GM23338 (cell line): ENCODE measurements around the gene THBS2. TPM values are rescaled to one million over a fixed set of nuclear protein-coding genes. Genes with fewer than 3 reads are reported as not detected.

ENCODE experiments used
- ATAC-seq: fragments of 200-7000 bp; cut with Tn5 transposase; 3 replicates; pipeline ENCODE4 v1.9.1; 2020
- DNase-seq: peaks from one replicate; pipeline ENCODE4 v3.0.0-alpha.2; 2015; ENCODE audit warnings: low spot score
- H2AFZ ChIP-seq: fragments of 200-600 bp; sonication (generic); 2 replicates; pipeline ENCODE4 v1.8.0; 2016; ENCODE audit warnings: antibody characterized with exemption, mild to moderate bottlenecking, moderate library complexity
- H3F3A ChIP-seq: fragments of 200-600 bp; sonication (generic); replicated peaks from 2 replicates; pipeline ENCODE4 v1.8.0; 2017; ENCODE audit warnings: antibody characterized with exemption, mixed run types, low read depth
- H3K27ac ChIP-seq: fragments of 200-600 bp; sonication (generic); 2 replicates; pipeline ENCODE4 v1.6.1; 2016; ENCODE audit warnings: low read depth
- H3K27me3 ChIP-seq: fragments of 200-600 bp; sonication (generic); 2 replicates; pipeline ENCODE4 v1.8.0; 2016; ENCODE audit warnings: mild to moderate bottlenecking, mixed run types, moderate library complexity; ENCODE audit not compliant: insufficient read depth
- H3K36me3 ChIP-seq: fragments of 200-600 bp; sonication (generic); 2 replicates; pipeline ENCODE4 v1.8.0; 2016; ENCODE audit warnings: mild to moderate bottlenecking; ENCODE audit not compliant: insufficient read depth
- H3K4me1 ChIP-seq: fragments of 200-600 bp; sonication (generic); 2 replicates; pipeline ENCODE4 v1.8.0; 2016; ENCODE audit warnings: mild to moderate bottlenecking, moderate library complexity; ENCODE audit not compliant: insufficient read depth
- H3K4me2 ChIP-seq: fragments of 200-600 bp; sonication (generic); 2 replicates; pipeline ENCODE4 v1.7.1; 2017; ENCODE audit warnings: mixed run types
- H3K4me3 ChIP-seq: fragments of 200-600 bp; sonication (generic); 2 replicates; pipeline ENCODE4 v1.6.1; 2016; ENCODE audit warnings: mixed run types
- H3K79me2 ChIP-seq: fragments of 200-600 bp; sonication (generic); replicated peaks from 2 replicates; pipeline ENCODE4 v1.8.0; 2017; ENCODE audit warnings: mild to moderate bottlenecking; ENCODE audit not compliant: insufficient read depth
- H3K9me2 ChIP-seq: fragments of 200-600 bp; sonication (generic); 2 replicates; pipeline ENCODE4 v1.8.0; 2017; ENCODE audit not compliant: insufficient read depth
- H4K20me1 ChIP-seq: fragments of 200-600 bp; sonication (generic); replicated peaks from 2 replicates; pipeline ENCODE4 v1.8.0; 2017; ENCODE audit warnings: mild to moderate bottlenecking; ENCODE audit not compliant: insufficient read depth
- H3K27ac Mint-ChIP-seq: 2 replicates; pipeline ENCODE4 v1.8.0; 2020; ENCODE audit warnings: inconsistent platforms, mild to moderate bottlenecking, moderate library complexity, mixed read lengths
- H3K27me3 Mint-ChIP-seq: 3 replicates; pipeline ENCODE4 v1.8.0; 2022; ENCODE audit warnings: low read depth, mild to moderate bottlenecking, moderate library complexity, mixed read lengths, inconsistent platforms; ENCODE audit not compliant: insufficient read depth, poor library complexity
- H3K36me3 Mint-ChIP-seq: 3 replicates; pipeline ENCODE4 v1.8.0; 2021; ENCODE audit warnings: low read depth, mild to moderate bottlenecking, inconsistent platforms, moderate library complexity, mixed read lengths
- H3K4me1 Mint-ChIP-seq: 3 replicates; pipeline ENCODE4 v1.8.0; 2020; ENCODE audit warnings: mild to moderate bottlenecking, inconsistent platforms, mixed read lengths
- H3K4me3 Mint-ChIP-seq: 3 replicates; pipeline ENCODE4 v1.8.0; 2021; ENCODE audit warnings: moderate library complexity, mild to moderate bottlenecking, inconsistent platforms, mixed read lengths
- H3K9me3 Mint-ChIP-seq: 3 replicates; pipeline ENCODE4 v1.8.0; 2020; ENCODE audit warnings: moderate library complexity, mild to moderate bottlenecking, inconsistent platforms, mixed read lengths
- CREB1 ChIP-seq: fragments of 250-450 bp; sonication (Bioruptor Pico); IDR thresholded peaks from 2 replicates; pipeline ENCODE4 v1.5.0; 2020; ENCODE audit warnings: low read depth, mild to moderate bottlenecking, moderate library complexity
- EZH2 ChIP-seq: fragments of 200-600 bp; sonication (generic); IDR thresholded peaks from one replicate; pipeline ENCODE4 v1.8.0; 2017; ENCODE audit warnings: antibody characterized with exemption, mild to moderate bottlenecking, low read depth; ENCODE audit not compliant: unreplicated experiment
- EZH2phosphoT487 ChIP-seq: fragments of 200-600 bp; sonication (generic); IDR thresholded peaks from one replicate; pipeline ENCODE4 v1.8.1; 2018; ENCODE audit warnings: antibody characterized with exemption; ENCODE audit not compliant: unreplicated experiment
- JUNB ChIP-seq: IDR thresholded peaks from one replicate; pipeline ENCODE4 v1.6.1; 2016; ENCODE audit warnings: antibody characterized with exemption; ENCODE audit not compliant: unreplicated experiment
- NANOG ChIP-seq: IDR thresholded peaks from 2 replicates; pipeline ENCODE4 v1.6.1; 2016; ENCODE audit warnings: antibody characterized with exemption, borderline replicate concordance
- POLR2AphosphoS5 ChIP-seq: IDR thresholded peaks from 2 replicates; pipeline ENCODE4 v1.6.1; 2016; ENCODE audit warnings: antibody characterized with exemption, low read depth
- STAT1 ChIP-seq: IDR thresholded peaks from one replicate; pipeline ENCODE4 v1.6.1; 2016; ENCODE audit warnings: antibody characterized with exemption; ENCODE audit not compliant: unreplicated experiment
- ZNF114 ChIP-seq: fragments of 250-450 bp; sonication (Bioruptor Pico); IDR thresholded peaks from 2 replicates; pipeline ENCODE4 v1.5.0; 2020; ENCODE audit warnings: mild to moderate bottlenecking, moderate library complexity
- ZNF331 ChIP-seq: fragments of 250-450 bp; sonication (Bioruptor Pico); IDR thresholded peaks from 2 replicates; pipeline ENCODE4 v1.5.0; 2020; ENCODE audit warnings: low read depth, mild to moderate bottlenecking, moderate library complexity
- polyA plus RNA-seq: library from polyadenylated mRNA; unstranded; fragments of >200 nt; fragmentation: Nextera tagmentation; extraction: Ambion mirVana; gene quantifications from 2 replicates; pipeline ENCODE4 v1.2.1, GENCODE V29; 2016
- total RNA-seq: library from RNA; depleted of rRNA; stranded (reverse); fragments of >200 nt; shearing (Covaris generic); gene quantifications from 2 replicates; pipeline ENCODE4 v1.2.3, GENCODE V29; 2014
- TF ChIP-seq, protein P1 (sequence below): IDR thresholded peaks from 2 replicates; pipeline ENCODE4 v1.6.1; 2016; ENCODE audit warnings: antibody characterized with exemption
- TF ChIP-seq, protein P2 (sequence below), 2 experiments: fragments of 200-600 bp in 1 of 2; sonication (generic) in 1 of 2; conservative IDR thresholded peaks; 2 replicates each; pipeline versions ENCODE4 v1.5.1 to v1.6.1; 2016 to 2017; ENCODE audit warnings: antibody characterized with exemption in 2 of 2, low read depth in 2 of 2, mild to moderate bottlenecking in 2 of 2, moderate library complexity in 1 of 2
- TF ChIP-seq, protein P3 (sequence below): fragments of 250-450 bp; sonication (Bioruptor Pico); IDR thresholded peaks from 2 replicates; pipeline ENCODE4 v1.5.0; 2020; ENCODE audit warnings: mild to moderate bottlenecking, moderate library complexity
- TF ChIP-seq, protein P4 (sequence below): IDR thresholded peaks from one replicate; pipeline ENCODE4 v1.6.1; 2018; ENCODE audit warnings: antibody characterized with exemption; ENCODE audit not compliant: unreplicated experiment

THBS2 gene
- total and polyA plus RNA-seq, 2 experiments from 2014 or later = 7.9 to 44.7 TPM

DNA sequence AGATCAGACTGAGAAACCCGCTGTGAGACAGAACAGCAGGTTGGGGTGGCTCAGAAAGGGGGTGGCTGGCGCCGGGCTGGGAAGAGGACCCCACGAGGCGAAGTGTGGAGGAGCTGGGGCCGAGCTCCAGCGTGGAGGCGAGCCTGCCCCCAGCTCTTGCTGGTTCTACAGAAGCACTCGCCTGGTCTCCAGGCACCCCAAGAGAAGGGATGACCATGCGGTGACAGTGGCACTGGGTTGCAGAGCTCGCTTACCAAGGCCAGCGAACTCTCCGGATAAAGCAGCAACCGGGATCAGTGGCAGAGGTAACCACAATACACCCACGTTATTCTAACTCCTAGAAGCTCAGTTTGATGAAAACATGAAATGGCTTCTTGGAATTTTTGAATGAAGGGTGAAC is 26.5 kb downstream of the THBS2 start:
- H3K4me1 Mint-ChIP-seq = no peaks in the 10 kb centered on the region; the same call in 2 of the 3 replicates
- no peak for ATAC-seq
- no peaks in the 10 kb centered on the region for H3K9me2 ChIP-seq
- peaks cover 7% of the 10 kb centered on the region for H3K27me3 Mint-ChIP-seq
- H3K4me3 ChIP-seq = no peak overlapping the region
- H3K27ac Mint-ChIP-seq = no peak overlapping the region
- H3K4me3 Mint-ChIP-seq = no peak overlapping the region
- DNase-seq = no peak
- H3K27ac ChIP-seq = no peak overlapping the region
- no peaks in the 10 kb centered on the region for H4K20me1 ChIP-seq
- TF ChIP-seq, protein P1, sequence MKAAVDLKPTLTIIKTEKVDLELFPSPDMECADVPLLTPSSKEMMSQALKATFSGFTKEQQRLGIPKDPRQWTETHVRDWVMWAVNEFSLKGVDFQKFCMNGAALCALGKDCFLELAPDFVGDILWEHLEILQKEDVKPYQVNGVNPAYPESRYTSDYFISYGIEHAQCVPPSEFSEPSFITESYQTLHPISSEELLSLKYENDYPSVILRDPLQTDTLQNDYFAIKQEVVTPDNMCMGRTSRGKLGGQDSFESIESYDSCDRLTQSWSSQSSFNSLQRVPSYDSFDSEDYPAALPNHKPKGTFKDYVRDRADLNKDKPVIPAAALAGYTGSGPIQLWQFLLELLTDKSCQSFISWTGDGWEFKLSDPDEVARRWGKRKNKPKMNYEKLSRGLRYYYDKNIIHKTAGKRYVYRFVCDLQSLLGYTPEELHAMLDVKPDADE = no peak
- TF ChIP-seq, protein P2, sequence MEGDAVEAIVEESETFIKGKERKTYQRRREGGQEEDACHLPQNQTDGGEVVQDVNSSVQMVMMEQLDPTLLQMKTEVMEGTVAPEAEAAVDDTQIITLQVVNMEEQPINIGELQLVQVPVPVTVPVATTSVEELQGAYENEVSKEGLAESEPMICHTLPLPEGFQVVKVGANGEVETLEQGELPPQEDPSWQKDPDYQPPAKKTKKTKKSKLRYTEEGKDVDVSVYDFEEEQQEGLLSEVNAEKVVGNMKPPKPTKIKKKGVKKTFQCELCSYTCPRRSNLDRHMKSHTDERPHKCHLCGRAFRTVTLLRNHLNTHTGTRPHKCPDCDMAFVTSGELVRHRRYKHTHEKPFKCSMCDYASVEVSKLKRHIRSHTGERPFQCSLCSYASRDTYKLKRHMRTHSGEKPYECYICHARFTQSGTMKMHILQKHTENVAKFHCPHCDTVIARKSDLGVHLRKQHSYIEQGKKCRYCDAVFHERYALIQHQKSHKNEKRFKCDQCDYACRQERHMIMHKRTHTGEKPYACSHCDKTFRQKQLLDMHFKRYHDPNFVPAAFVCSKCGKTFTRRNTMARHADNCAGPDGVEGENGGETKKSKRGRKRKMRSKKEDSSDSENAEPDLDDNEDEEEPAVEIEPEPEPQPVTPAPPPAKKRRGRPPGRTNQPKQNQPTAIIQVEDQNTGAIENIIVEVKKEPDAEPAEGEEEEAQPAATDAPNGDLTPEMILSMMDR (conservative IDR thresholded peaks at IDR 0.05; ENCODE audit: low read depth in 2 of 2) = no peak
- TF ChIP-seq NANOG = no peak
- no peak for TF ChIP-seq CREB1
- TF ChIP-seq ZNF114 (CRISPR knock-in tag) = no peak
- TF ChIP-seq, protein P3, sequence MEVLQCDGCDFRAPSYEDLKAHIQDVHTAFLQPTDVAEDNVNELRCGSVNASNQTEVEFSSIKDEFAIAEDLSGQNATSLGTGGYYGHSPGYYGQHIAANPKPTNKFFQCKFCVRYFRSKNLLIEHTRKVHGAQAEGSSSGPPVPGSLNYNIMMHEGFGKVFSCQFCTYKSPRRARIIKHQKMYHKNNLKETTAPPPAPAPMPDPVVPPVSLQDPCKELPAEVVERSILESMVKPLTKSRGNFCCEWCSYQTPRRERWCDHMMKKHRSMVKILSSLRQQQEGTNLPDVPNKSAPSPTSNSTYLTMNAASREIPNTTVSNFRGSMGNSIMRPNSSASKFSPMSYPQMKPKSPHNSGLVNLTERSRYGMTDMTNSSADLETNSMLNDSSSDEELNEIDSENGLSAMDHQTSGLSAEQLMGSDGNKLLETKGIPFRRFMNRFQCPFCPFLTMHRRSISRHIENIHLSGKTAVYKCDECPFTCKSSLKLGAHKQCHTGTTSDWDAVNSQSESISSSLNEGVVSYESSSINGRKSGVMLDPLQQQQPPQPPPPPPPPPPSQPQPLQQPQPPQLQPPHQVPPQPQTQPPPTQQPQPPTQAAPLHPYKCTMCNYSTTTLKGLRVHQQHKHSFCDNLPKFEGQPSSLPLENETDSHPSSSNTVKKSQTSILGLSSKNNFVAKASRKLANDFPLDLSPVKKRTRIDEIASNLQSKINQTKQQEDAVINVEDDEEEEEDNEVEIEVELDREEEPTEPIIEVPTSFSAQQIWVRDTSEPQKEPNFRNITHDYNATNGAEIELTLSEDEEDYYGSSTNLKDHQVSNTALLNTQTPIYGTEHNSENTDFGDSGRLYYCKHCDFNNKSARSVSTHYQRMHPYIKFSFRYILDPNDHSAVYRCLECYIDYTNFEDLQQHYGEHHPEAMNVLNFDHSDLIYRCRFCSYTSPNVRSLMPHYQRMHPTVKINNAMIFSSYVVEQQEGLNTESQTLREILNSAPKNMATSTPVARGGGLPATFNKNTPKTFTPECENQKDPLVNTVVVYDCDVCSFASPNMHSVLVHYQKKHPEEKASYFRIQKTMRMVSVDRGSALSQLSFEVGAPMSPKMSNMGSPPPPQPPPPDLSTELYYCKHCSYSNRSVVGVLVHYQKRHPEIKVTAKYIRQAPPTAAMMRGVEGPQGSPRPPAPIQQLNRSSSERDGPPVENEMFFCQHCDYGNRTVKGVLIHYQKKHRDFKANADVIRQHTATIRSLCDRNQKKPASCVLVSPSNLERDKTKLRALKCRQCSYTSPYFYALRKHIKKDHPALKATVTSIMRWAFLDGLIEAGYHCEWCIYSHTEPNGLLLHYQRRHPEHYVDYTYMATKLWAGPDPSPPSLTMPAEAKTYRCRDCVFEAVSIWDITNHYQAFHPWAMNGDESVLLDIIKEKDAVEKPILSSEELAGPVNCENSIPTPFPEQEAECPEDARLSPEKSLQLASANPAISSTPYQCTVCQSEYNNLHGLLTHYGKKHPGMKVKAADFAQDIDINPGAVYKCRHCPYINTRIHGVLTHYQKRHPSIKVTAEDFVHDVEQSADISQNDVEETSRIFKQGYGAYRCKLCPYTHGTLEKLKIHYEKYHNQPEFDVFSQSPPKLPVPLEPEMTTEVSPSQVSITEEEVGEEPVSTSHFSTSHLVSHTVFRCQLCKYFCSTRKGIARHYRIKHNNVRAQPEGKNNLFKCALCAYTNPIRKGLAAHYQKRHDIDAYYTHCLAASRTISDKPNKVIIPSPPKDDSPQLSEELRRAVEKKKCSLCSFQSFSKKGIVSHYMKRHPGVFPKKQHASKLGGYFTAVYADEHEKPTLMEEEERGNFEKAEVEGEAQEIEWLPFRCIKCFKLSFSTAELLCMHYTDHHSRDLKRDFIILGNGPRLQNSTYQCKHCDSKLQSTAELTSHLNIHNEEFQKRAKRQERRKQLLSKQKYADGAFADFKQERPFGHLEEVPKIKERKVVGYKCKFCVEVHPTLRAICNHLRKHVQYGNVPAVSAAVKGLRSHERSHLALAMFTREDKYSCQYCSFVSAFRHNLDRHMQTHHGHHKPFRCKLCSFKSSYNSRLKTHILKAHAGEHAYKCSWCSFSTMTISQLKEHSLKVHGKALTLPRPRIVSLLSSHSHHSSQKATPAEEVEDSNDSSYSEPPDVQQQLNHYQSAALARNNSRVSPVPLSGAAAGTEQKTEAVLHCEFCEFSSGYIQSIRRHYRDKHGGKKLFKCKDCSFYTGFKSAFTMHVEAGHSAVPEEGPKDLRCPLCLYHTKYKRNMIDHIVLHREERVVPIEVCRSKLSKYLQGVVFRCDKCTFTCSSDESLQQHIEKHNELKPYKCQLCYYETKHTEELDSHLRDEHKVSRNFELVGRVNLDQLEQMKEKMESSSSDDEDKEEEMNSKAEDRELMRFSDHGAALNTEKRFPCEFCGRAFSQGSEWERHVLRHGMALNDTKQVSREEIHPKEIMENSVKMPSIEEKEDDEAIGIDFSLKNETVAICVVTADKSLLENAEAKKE (CRISPR knock-in tag) = no peak
- TF ChIP-seq STAT1 = no peak
- TF ChIP-seq ZNF331 = no peak
- TF ChIP-seq, protein P4, sequence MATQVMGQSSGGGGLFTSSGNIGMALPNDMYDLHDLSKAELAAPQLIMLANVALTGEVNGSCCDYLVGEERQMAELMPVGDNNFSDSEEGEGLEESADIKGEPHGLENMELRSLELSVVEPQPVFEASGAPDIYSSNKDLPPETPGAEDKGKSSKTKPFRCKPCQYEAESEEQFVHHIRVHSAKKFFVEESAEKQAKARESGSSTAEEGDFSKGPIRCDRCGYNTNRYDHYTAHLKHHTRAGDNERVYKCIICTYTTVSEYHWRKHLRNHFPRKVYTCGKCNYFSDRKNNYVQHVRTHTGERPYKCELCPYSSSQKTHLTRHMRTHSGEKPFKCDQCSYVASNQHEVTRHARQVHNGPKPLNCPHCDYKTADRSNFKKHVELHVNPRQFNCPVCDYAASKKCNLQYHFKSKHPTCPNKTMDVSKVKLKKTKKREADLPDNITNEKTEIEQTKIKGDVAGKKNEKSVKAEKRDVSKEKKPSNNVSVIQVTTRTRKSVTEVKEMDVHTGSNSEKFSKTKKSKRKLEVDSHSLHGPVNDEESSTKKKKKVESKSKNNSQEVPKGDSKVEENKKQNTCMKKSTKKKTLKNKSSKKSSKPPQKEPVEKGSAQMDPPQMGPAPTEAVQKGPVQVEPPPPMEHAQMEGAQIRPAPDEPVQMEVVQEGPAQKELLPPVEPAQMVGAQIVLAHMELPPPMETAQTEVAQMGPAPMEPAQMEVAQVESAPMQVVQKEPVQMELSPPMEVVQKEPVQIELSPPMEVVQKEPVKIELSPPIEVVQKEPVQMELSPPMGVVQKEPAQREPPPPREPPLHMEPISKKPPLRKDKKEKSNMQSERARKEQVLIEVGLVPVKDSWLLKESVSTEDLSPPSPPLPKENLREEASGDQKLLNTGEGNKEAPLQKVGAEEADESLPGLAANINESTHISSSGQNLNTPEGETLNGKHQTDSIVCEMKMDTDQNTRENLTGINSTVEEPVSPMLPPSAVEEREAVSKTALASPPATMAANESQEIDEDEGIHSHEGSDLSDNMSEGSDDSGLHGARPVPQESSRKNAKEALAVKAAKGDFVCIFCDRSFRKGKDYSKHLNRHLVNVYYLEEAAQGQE = no peak
- TF ChIP-seq EZH2phosphoT487 = no peak
- no peak for TF ChIP-seq POLR2AphosphoS5
- TF ChIP-seq EZH2 = no peak
- no peak for TF ChIP-seq JUNB
- H3K4me1 ChIP-seq = no peaks in the 10 kb centered on the region
- no peak overlapping the region for H2AFZ ChIP-seq
- no peaks in the 10 kb centered on the region for H3K79me2 ChIP-seq
- no peaks in the 10 kb centered on the region for H3F3A ChIP-seq
- H3K36me3 ChIP-seq = peaks cover 19% of the 10 kb centered on the region; the same call in 1 of the 2 replicates
- no peaks in the 10 kb centered on the region for H3K27me3 ChIP-seq
- peaks cover 12% of the 10 kb centered on the region for H3K9me3 Mint-ChIP-seq
- no peak overlapping the region for H3K4me2 ChIP-seq
- H3K36me3 Mint-ChIP-seq = peaks cover 66% of the 10 kb centered on the region
